ENCODE data around the gene VSIR.

GRCh38 chr10:71812913-71813590, 39.7 kb upstream of the VSIR start:
- no peak for TF ChIP-seq CTCF (IDR thresholded peaks at IDR 0.05)
- no peak for TF ChIP-seq POLR2A (IDR thresholded peaks at IDR 0.05)

Measured in right lobe of liver (tissue), 4 donors.